ENCODE measurements around the gene RETN. TPM values are rescaled to one million over a fixed set of nuclear protein-coding genes. Genes with fewer than 3 reads are reported as not detected.

RETN gene
- total RNA-seq, result not detected in 2 replicates

GRCh38 chr19:7668842-7669241 is at the start of gene RETN:
Gene RETN, plus strand, starts transcription at chr19:7669049. Its CDS starts 278 bp downstream, at chr19:7669327.

GRCh38 chr19:7629347-7630054 is 39.3 kb upstream of the RETN start, which contains the start of the genes PET100 and XAB2:
Gene PET100, plus strand, starts transcription at chr19:7629793. Its CDS starts 41 bp downstream, at chr19:7629834.
Gene XAB2, minus strand, starts transcription at chr19:7629545. Its CDS starts 18 bp downstream, at chr19:7629527.

GRCh38 chr19:7633698-7634097 is 35.2 kb upstream of the RETN start, which contains the start of gene PCP2:
Gene PCP2, minus strand, starts transcription at chr19:7633719. Its CDS starts 262 bp downstream, at chr19:7633457.

GRCh38 chr19:7636691-7637373 is 32.0 kb upstream of the RETN start, which contains the start of gene STXBP2:
Gene STXBP2, plus strand, starts transcription at chr19:7637110. Its CDS starts 40 bp downstream, at chr19:7637150.

GRCh38 chr19:7676854-7677253 is 8.0 kb downstream of the RETN start, which contains the start of gene MCEMP1:
Gene MCEMP1, plus strand, starts transcription at chr19:7677090. Its CDS starts 31 bp downstream, at chr19:7677121.

GRCh38 chr19:7680606-7681339 is 11.9 kb downstream of the RETN start, which contains the start of gene TRAPPC5:
Gene TRAPPC5, plus strand, starts transcription at chr19:7680833. Its CDS starts 1,421 bp downstream, at chr19:7682254.

GRCh38 chr19:7701654-7702457 is 33.0 kb downstream of the RETN start, which contains the start of gene FCER2:
Gene FCER2, minus strand, starts transcription at chr19:7702131. Its CDS starts 2,371 bp downstream, at chr19:7699760.

Other genes starting within 250 kb of the RETN start
- 3.4 and 4.4 TPM in 2 replicates for gene PEX11G, start 180.0 kb upstream of the RETN start, total RNA-seq
- 32.4 and 36.0 TPM in 2 replicates for gene ZNF358, start 152.9 kb upstream of the RETN start, total RNA-seq
- gene MCOLN1, start 146.4 kb upstream of the RETN start, total RNA-seq, result 5.2 and 8.0 TPM in 2 replicates
- 86.8 and 95.0 TPM in 2 replicates for gene PNPLA6, start 133.3 kb upstream of the RETN start, total RNA-seq
- gene CAMSAP3, start 73.2 kb upstream of the RETN start, total RNA-seq, result 0.17 TPM in 1 of 2 replicates, not detected in the other
- gene XAB2, start 39.5 kb upstream of the RETN start, total RNA-seq, result 31.1 and 39.8 TPM in 2 replicates
- 13.6 and 15.9 TPM in 2 replicates for gene PET100, start 39.3 kb upstream of the RETN start, total RNA-seq
- gene PCP2, start 35.3 kb upstream of the RETN start, total RNA-seq, result not detected in 2 replicates
- gene STXBP2, start 31.9 kb upstream of the RETN start, total RNA-seq, result 10.1 and 16.5 TPM in 2 replicates
- not detected in 2 replicates for gene MCEMP1, start 8.0 kb downstream of the RETN start, total RNA-seq
- 75.8 and 93.9 TPM in 2 replicates for gene TRAPPC5, start 11.8 kb downstream of the RETN start, total RNA-seq
- gene FCER2, start 33.1 kb downstream of the RETN start, total RNA-seq, result not detected in 2 replicates
- not detected in 2 replicates for gene CLEC4G, start 63.1 kb downstream of the RETN start, total RNA-seq
- not detected in 2 replicates for gene CD209, start 78.5 kb downstream of the RETN start, total RNA-seq
- not detected in 2 replicates for gene CLEC4M, start 94.2 kb downstream of the RETN start, total RNA-seq
- 11.4 and 11.8 TPM in 2 replicates for gene EVI5L, start 161.2 kb downstream of the RETN start, total RNA-seq
- not detected in 2 replicates for gene PRR36, start 205.3 kb downstream of the RETN start, total RNA-seq
- gene LRRC8E, start 219.5 kb downstream of the RETN start, total RNA-seq, result 3.7 and 5.9 TPM in 2 replicates
- gene MAP2K7, start 234.8 kb downstream of the RETN start, total RNA-seq, result 8.6 and 10.8 TPM in 2 replicates
- 1.0 and 6.9 TPM in 2 replicates for gene TGFBR3L, start 245.8 kb downstream of the RETN start, total RNA-seq

All from bronchus fibroblast of lung (primary cell).